Activated CD4-positive, alpha-beta T cell treated with anti-CD3 and anti-CD28 coated beads, Interleukin-2, amount 10 ng/mL, durations not matched to agents 24 days and 14 days (primary cell): ENCODE data around the gene PTPRT. TPM values are rescaled to one million over a fixed set of nuclear protein-coding genes. Genes with fewer than 3 reads are reported as not detected.

ENCODE experiments used
- DNase-seq: peaks from one replicate; pipeline ENCODE4 v3.0.0; 2022
- H3K27ac Mint-ChIP-seq: one replicate; pipeline ENCODE4 v1.8.0; 2022; ENCODE audit warnings: mild to moderate bottlenecking, mixed read lengths
- H3K27me3 Mint-ChIP-seq: one replicate; pipeline ENCODE4 v1.8.0; 2022; ENCODE audit warnings: mixed read lengths
- H3K36me3 Mint-ChIP-seq: one replicate; pipeline ENCODE4 v1.8.0; 2022; ENCODE audit warnings: low read depth, mild to moderate bottlenecking, mixed read lengths
- H3K4me1 Mint-ChIP-seq: one replicate; pipeline ENCODE4 v1.8.0; 2021; ENCODE audit warnings: mixed read lengths
- H3K4me3 Mint-ChIP-seq: one replicate; pipeline ENCODE4 v1.8.0; 2022; ENCODE audit warnings: mild to moderate bottlenecking, moderate library complexity, mixed read lengths
- H3K9me3 Mint-ChIP-seq: one replicate; pipeline ENCODE4 v1.8.0; 2021; ENCODE audit warnings: mixed read lengths
- intact Hi-C: fragments of 100-400 bp; cut with micrococcal nuclease; formaldehyde crosslinking; loops from one replicate; pipeline ENCODE4 v1.15.1; 2023
- total RNA-seq: library from RNA; stranded (reverse); gene quantifications from 2 replicates; pipeline ENCODE4 v1.2.3, GENCODE V29; 2022

PTPRT gene
- total RNA-seq, 1 donor from 2014 or later = not detected

DNA sequence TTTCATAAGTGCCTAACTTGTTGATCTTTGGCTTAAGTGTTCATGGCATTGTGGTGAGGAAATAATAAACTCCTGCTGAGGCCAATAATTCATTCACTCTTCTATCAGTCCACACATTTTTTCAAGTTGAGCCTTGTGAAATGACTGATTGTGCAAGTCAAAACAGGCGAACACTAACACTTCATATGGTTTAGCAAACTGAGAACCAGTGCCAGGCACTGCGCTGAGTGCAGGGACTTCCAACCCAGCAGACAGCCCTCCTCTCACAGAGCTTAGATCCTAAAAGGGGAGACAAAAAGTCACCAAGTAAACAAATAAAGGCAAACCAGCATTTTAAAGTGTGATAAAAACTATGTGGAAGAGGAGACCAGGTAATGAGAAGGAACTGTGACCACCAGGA lies 435.0 kb downstream of the PTPRT start:
- Mint-ChIP-seq H3K27me3 (no peaks in the 10 kb centered on the region), H3K36me3 (no peaks in the 10 kb centered on the region), H3K9me3 (no peaks in the 10 kb centered on the region), H3K27ac (no peak overlapping the region), H3K4me1 (no peaks in the 10 kb centered on the region), H3K4me3 (no peak overlapping the region)
- no peak for DNase-seq
- intact Hi-C loops = no loop called here

DNA sequence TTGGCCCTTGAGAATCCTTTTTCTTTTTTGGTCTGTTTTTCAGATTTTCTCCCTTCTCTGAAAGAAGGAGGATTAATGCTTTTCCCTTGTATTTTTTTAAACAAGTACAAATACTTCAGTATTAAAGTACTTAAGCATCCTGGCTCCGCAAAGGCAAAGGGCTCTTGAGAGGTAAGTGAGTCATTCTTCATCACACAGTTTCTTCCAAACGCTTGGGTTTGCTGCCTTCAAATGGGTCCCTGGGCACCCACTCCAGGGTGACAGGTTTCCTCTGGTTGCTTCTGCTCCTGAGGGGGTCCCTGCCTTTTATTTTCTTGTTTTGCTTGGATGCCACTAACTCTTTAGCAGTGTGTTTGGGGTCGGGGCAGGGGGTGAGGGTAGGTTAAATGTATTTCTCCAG lies 437.1 kb downstream of the PTPRT start:
- H3K27me3 Mint-ChIP-seq = no peaks in the 10 kb centered on the region
- no peaks in the 10 kb centered on the region for H3K4me1 Mint-ChIP-seq
- intact Hi-C loops = no loop called here
- H3K9me3 Mint-ChIP-seq = no peaks in the 10 kb centered on the region
- H3K36me3 Mint-ChIP-seq = no peaks in the 10 kb centered on the region
- H3K4me3 Mint-ChIP-seq = no peak overlapping the region
- DNase-seq = no peak
- no peak overlapping the region for H3K27ac Mint-ChIP-seq

DNA sequence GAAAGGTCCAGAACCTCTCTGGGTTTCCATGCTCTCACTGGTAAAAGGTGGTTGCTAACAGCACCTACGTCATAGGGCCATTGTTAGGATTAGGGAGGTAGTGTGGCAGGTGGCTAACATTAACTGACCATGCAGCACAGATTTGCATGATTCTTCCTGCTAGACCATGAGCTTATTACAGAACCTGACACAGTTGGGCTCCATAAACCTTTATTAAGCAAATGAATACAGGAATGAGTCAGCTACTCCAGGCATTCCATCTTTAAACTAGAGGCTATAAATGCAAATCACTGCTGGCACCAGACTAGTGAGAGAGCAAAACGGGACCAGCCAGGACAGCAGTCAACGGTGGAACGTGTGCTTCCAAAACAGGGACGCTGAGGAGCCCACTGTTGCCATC lies 440.1 kb downstream of the PTPRT start:
- H3K4me3 Mint-ChIP-seq = no peak overlapping the region
- intact Hi-C loops = no loop called here
- no peak for DNase-seq
- H3K9me3 Mint-ChIP-seq = no peaks in the 10 kb centered on the region
- H3K4me1 Mint-ChIP-seq = no peaks in the 10 kb centered on the region
- no peaks in the 10 kb centered on the region for H3K36me3 Mint-ChIP-seq
- H3K27ac Mint-ChIP-seq = no peak overlapping the region
- H3K27me3 Mint-ChIP-seq = no peaks in the 10 kb centered on the region

DNA sequence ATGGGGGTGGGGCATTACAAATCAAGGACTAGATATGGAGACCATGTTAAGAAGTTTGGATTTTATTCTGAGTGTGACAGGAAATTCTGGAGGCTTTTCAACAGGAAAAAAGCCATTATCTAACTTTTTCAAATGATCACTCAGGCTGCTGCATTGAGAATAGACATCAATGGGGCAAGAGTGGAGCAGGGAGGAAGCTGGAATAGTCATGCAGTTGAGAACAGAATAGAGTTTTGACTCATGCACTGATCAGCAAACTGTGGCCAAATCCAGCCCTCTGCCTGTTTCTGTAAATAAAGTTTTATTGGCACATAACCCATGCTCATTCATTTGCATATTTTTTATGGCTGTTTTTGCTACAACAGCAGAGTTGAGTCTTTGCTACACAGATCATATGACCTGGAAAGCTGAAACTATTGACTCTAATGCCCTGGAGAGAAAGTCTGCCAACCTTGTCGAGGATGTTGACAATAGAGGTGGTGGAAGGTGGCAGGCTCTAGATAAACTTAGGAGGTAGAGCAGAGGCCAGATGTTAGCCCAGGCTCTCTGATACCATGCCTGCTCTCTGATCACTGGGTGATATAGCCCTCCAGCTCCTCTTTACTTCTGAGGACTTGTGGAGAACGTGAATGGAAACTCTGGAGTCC lies 441.8 kb downstream of the PTPRT start:
- Mint-ChIP-seq H3K4me3 (no peak overlapping the region), H3K27ac (no peak overlapping the region)

DNA sequence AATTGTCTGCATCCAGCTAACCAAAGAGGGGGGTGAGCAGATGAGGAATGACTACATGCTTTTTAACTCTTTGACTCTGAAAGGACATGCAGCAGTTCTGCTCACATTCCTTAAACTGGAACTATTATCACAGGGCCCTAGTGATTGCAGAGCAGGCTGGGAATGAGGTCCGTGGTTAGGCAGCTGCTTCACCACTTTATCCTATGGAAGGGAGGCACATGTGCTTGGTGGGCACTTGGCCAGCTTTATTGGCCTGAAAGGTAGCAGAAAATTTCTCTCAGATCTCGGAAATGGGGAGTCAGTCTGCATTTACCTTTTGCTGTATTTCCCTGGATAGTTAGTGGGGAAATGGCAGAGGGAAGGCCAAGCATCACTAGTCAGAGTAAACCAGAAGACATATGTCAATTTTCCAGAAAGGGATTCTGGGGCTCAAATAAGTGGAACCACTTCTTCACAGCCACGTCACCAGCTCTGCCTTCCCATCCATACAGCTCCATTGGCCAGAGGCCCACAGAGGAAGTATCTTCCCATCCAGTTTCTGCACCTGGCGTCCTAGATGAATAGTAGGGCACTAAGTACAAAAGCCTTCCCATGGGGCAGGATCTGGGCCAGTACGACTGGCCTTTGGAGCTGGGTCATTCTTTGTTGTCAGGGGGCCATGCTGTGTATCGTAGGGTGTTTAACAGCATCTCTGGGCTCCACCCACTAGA lies 444.8 kb downstream of the PTPRT start:
- Mint-ChIP-seq H3K4me3 (no peak overlapping the region), H3K9me3 (no peaks in the 10 kb centered on the region), H3K27ac (no peak overlapping the region), H3K4me1 (no peaks in the 10 kb centered on the region), H3K36me3 (no peaks in the 10 kb centered on the region), H3K27me3 (no peaks in the 10 kb centered on the region)
- intact Hi-C loops = no loop called here
- DNase-seq = no peak

More for the DNA sequence above, 441.8 kb downstream of the PTPRT start:
- DNase-seq = no peak
- H3K9me3 Mint-ChIP-seq = no peaks in the 10 kb centered on the region
- H3K27me3 Mint-ChIP-seq = no peaks in the 10 kb centered on the region
- no peaks in the 10 kb centered on the region for H3K4me1 Mint-ChIP-seq
- H3K36me3 Mint-ChIP-seq = no peaks in the 10 kb centered on the region
- intact Hi-C loops = no loop called here

DNA sequence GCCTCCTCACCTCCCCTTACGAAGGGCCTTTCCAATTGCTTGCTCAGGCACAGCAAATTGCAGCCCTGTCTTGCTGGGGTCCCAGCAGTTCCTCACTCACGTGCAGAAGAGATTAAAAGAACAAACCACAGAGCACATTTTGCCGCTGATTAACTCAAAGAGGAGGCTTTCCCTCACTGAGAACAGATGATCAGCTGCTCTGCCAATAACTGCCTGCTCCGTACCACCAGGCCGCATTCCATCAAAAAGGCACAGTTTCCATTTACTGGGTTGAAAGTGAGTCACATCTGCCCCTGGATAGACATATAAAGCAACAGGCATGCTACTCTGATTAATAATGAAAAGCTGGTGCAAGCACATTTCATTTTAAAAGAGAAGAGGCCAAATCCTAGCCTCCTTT lies 446.8 kb downstream of the PTPRT start:
- H3K27ac Mint-ChIP-seq = no peak overlapping the region
- no peaks in the 10 kb centered on the region for H3K36me3 Mint-ChIP-seq
- no peak overlapping the region for H3K4me3 Mint-ChIP-seq
- DNase-seq = no peak
- intact Hi-C loops = no loop called here
- no peaks in the 10 kb centered on the region for H3K9me3 Mint-ChIP-seq
- no peaks in the 10 kb centered on the region for H3K27me3 Mint-ChIP-seq
- H3K4me1 Mint-ChIP-seq = no peaks in the 10 kb centered on the region

DNA sequence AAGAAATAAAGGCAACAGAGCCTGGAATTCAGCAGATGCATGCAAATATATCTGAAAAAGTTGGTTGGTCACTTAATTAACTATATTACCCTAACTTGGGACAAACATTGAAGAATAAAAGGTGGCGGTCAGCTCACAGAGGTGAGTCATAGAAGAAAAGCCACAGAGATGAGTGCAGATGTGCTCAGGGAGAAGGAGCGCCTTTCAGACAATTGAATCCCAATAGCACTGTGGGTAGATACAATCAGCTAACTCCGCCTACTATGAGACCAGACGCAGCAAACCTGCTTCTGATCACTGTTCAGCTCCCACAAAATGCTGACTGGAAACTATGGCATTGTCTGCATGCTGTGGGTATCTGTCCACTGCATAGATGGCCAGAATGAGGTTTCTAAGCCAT lies 447.8 kb downstream of the PTPRT start:
- DNase-seq = no peak
- Mint-ChIP-seq H3K27me3 (no peaks in the 10 kb centered on the region), H3K4me1 (no peaks in the 10 kb centered on the region), H3K36me3 (no peaks in the 10 kb centered on the region), H3K9me3 (no peaks in the 10 kb centered on the region), H3K4me3 (no peak overlapping the region), H3K27ac (no peak overlapping the region)
- intact Hi-C loops = no loop called here

DNA sequence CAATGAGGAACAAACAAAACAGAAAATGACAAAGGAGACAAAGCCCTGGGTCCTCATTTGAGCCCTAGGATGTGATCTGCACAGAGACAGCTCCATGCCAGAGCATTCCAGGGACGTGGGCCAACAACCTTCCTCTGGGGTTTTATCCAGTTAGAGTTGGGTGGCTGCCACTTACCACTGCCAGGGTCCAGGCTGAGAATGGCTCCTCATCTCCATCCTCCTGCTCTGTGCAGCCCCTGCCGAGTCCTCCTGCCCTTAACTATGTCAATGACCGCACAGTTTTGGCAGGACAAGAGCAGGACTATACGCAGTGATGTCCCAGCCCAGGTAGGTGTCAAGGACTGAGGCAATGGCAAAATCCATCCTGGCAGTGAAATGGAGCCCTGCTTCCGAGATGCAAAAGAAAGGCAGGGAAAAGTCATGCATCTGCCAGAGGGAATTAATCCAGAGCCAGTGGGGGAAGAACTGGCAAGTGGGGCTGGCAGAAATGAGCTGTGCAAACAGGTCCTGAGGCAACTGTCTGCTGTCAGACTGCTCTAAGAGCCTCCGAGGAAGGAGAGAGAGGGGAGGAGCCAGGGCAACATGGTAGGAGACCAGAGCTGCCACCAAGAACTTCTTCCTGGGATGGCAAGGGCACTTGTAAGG lies 449.4 kb downstream of the PTPRT start:
- Mint-ChIP-seq H3K36me3 (no peaks in the 10 kb centered on the region), H3K9me3 (peaks cover 5% of the 10 kb centered on the region), H3K4me1 (no peaks in the 10 kb centered on the region), H3K27me3 (no peaks in the 10 kb centered on the region), H3K4me3 (no peak overlapping the region), H3K27ac (no peak overlapping the region)
- DNase-seq = no peak
- intact Hi-C loops = no loop called here

DNA sequence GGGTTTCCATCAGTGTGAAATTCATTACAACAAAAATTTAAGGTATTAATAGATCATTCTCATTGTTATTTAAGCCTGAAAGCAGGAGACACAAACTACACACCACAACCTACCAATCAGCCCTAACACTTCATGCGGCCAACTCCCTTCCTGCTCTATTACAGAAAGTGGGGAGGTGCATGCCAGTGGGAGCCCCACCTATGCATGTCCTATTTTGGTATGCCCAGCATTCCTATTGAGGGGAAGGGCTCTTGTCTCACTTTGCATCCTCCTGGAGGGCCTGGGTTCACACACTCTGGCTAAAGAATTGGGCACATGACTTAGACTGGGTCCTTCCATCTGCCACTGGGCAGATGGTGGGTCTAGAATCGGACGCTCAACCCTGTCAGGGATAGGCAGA lies 450.0 kb downstream of the PTPRT start:
- H3K36me3 Mint-ChIP-seq = no peaks in the 10 kb centered on the region
- H3K27ac Mint-ChIP-seq = no peak overlapping the region
- peaks cover 5% of the 10 kb centered on the region for H3K9me3 Mint-ChIP-seq
- H3K27me3 Mint-ChIP-seq = no peaks in the 10 kb centered on the region
- no peak overlapping the region for H3K4me3 Mint-ChIP-seq
- no peak for DNase-seq
- no peaks in the 10 kb centered on the region for H3K4me1 Mint-ChIP-seq
- intact Hi-C loops = no loop called here

DNA sequence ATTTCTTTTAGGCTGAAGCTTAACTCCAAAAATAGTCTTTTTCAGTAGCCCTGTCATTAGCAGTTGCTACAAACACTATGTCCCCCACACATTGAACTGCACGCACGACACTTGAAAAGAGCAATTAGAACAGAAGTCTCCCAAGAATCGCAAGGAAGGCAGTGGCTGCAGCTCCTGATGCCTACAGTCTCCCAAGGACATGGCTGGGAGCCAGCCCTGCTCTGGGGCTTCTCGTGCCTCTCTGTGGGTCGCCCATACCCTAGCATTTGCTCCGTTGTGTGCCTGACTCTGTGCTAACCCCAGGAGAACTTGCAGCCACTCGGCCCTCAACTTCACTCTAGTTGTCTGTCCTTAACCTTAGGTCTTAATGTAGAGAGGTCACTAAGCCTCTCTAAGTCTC lies 454.2 kb downstream of the PTPRT start:
- H3K4me3 Mint-ChIP-seq = no peak overlapping the region
- intact Hi-C loops = no loop called here
- no peaks in the 10 kb centered on the region for H3K4me1 Mint-ChIP-seq
- H3K27ac Mint-ChIP-seq = no peak overlapping the region
- no peaks in the 10 kb centered on the region for H3K27me3 Mint-ChIP-seq
- H3K36me3 Mint-ChIP-seq = no peaks in the 10 kb centered on the region
- H3K9me3 Mint-ChIP-seq = peaks cover 5% of the 10 kb centered on the region
- no peak for DNase-seq

DNA sequence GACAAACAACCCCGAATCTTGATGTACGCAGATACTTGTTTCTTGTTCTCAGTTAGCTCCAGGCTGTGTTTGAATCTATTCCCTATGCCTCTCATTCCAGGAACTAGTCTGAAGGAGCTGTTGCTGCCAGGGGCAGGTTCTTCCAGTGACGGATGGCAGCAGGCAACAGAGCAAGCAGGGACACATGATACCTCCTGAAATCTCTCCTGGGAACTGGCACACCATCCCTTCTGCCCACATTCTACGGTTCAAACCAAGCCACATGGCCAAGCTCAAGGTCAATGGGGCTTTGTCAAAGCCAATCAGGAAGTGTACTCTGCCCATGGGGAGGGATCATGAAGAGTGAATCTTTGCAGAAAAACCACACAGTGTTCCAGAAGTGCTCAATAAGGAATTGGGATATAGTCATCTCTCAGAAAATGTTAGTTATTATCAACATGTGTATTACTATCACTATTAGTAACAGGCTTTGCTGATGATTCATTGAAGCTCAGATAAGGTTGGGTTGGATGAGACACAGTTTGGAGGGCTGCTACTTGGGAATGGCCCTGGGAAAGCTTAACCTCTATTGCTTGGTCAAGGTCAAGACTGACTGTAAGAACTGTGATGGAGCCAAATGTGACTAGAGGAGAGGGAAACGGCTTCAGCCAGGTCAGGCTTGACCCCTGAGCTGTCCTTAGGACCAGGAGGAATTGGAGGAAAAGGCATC lies 454.9 kb downstream of the PTPRT start:
- peaks cover 5% of the 10 kb centered on the region for H3K9me3 Mint-ChIP-seq
- intact Hi-C loops = no loop called here
- H3K36me3 Mint-ChIP-seq = no peaks in the 10 kb centered on the region
- no peak for DNase-seq
- H3K27me3 Mint-ChIP-seq = no peaks in the 10 kb centered on the region
- no peaks in the 10 kb centered on the region for H3K4me1 Mint-ChIP-seq
- H3K4me3 Mint-ChIP-seq = no peak overlapping the region
- H3K27ac Mint-ChIP-seq = no peak overlapping the region

DNA sequence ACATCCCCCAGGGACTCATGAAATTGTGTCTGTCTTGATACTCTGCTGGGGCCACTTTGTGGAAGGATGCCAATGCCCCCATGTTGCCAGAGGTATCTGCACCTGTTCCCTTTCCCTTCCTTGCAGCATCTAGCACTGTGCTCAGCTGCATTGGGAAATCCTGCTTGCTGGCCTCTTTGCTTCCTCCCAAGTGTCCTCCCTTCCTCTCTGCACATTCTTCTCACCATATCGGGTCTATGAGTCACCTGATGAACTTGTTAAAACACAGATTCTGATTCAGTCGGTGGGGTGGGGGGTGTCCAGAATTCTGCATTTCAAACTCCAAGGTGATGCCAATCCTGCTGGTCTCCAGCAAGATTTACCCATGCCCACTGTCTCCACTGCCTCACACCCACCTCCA lies 467.8 kb downstream of the PTPRT start:
- DNase-seq = no peak
- no peaks in the 10 kb centered on the region for H3K27me3 Mint-ChIP-seq
- H3K27ac Mint-ChIP-seq = no peak overlapping the region
- H3K4me3 Mint-ChIP-seq = no peak overlapping the region
- intact Hi-C loops = no loop called here
- H3K36me3 Mint-ChIP-seq = no peaks in the 10 kb centered on the region
- no peaks in the 10 kb centered on the region for H3K4me1 Mint-ChIP-seq
- H3K9me3 Mint-ChIP-seq = no peaks in the 10 kb centered on the region

DNA sequence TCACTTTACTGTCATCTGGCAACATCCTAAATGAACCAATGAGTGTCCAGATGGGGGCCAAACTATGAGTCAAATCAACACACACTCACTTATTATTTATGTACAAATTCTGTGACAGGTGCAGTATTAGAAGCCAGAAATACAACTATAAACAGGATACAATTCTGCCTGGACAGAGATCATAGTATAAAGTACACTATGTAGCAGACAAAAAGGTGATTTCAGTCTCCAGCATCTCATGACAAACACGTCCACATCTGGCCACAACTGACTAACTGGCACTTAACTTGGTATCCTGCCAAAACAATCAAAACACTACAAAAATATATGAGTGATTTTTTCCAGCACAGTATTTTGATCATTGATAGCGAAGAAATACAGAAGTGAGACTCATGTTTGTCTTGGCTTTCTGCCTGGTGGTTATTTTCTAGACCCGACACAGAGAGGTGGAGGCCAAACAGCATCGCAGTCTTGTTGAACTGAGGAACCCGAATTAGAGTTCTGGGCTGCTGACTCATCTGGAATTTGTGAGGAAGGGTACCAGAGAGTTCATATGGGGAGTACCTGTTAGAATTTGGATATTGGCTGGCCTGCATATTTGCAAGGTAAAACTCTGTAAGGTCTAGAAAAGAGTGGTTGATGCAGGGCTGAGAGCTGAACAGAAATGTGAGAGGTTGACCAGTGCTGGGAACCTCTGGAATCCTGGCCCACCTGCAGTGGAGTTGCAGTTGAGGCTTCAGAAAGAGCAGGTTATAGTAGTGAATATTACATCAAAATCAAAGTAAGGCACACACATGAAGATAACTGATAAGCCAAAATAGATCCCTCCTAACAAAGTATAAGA lies 475.2 kb downstream of the PTPRT start:
- intact Hi-C loops = no loop called here
- no peak for DNase-seq
- H3K27me3 Mint-ChIP-seq = no peaks in the 10 kb centered on the region
- H3K36me3 Mint-ChIP-seq = no peaks in the 10 kb centered on the region
- no peak overlapping the region for H3K4me3 Mint-ChIP-seq
- peaks cover 13% of the 10 kb centered on the region for H3K9me3 Mint-ChIP-seq
- no peak overlapping the region for H3K27ac Mint-ChIP-seq
- no peaks in the 10 kb centered on the region for H3K4me1 Mint-ChIP-seq
